Activated CD8-positive, alpha-beta memory T cell treated with anti-CD3 and anti-CD28 coated beads for 24 hours (primary cell): ENCODE measurements around the gene CGNL1.

ENCODE experiments used
- DNase-seq: peaks from one replicate; pipeline ENCODE4 v3.0.0-alpha.2; 2020

Gene CGNL1

DNA sequence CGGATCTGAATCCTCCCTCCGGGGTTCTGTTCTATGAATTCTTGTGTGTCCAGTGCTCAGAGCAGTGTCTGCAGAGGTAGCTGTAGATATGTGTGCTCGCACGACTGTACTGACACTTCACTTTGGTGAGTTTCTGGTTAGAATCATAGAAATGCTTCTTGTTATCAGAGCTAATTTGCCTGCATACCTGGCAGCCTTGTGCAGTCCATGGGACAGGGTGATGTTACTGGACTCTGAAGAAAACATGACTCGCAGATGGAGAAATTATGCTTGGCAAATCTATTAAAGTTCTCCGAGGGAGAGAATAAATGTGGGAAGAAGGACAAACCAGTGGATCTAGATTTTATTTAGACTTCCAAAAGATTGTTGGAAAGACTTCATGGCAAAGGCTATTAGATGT lies 12.2 kb downstream of the CGNL1 start:
- no peak for DNase-seq

DNA sequence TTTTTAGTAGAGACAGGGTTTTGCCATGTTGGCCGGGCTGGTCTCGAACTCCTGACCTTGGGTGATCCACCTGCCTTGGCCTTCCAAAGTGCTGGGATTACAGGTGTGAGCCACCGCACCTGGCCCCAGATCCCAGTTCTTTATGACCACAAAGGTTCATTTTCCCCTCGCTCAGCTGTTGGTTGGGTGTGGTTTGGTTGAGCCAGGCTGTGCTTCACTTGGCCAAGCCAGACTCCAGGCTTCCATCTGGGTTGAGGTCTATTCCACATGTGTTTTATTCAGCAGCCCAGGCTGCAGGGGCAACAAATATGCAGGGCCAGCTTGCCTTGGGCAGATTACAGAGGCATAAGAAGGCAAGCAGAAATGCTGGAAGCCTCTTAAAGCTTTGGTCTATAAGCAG lies 13.7 kb downstream of the CGNL1 start:
- no peak for DNase-seq

DNA sequence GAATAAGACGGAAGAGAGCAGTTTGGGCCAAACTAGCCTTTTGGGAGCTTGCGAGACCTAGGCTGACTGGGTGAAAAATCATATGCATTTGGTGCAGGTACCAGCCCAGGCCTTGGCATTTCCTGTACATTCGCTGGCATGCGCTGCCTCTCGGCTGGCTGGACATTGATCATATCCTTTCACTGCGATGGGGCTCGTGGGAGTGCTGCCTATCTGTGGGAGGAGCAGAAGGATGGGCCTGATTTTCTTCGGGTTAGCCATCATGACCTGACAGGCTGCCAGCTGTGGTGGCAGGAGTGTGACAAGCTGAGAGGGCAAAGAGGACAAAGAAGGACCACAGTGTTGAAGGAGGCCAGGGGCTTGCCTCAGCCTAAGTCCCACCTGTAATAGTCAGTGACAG lies 14.3 kb downstream of the CGNL1 start:
- DNase-seq, result no peak

DNA sequence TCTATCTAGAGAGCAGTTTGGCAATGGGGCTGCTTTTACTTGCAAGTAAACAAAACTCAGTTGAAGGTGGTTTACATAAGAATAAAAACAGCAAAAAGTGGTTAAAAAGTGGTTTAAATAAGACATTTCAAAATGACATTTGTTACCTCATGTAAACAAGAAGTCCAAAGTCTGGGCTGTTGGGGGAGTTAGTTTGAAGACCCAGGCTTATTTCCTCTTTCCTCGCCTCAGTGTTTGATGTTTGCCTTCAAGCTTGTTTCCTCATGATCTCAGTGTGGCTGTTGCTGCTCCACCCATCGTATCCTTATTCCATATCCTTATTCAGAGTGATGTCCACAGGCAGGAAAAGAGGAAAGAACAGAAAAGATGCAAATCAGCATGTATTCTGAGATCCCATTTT lies 15.2 kb downstream of the CGNL1 start:
- DNase-seq, result no peak

DNA sequence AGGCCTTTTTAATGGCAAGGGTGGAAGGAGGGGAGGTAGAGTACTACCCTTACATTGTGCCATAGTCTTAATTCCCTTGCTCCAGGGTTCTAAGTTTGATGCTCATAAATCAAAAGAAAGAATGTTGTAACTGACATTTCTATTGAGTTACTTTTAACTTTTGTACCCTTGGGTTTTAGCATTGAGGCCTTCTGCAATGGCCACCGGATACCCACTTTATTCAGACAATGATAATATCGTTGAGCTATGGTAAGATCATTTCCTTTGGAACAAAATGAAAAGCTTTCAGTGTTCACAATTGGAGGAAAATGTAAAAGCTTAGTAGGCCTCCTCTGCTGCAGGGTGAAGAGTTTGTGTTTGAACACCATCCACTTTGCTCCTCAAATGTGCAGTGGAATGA lies 16.8 kb downstream of the CGNL1 start:
- DNase-seq, result no peak

DNA sequence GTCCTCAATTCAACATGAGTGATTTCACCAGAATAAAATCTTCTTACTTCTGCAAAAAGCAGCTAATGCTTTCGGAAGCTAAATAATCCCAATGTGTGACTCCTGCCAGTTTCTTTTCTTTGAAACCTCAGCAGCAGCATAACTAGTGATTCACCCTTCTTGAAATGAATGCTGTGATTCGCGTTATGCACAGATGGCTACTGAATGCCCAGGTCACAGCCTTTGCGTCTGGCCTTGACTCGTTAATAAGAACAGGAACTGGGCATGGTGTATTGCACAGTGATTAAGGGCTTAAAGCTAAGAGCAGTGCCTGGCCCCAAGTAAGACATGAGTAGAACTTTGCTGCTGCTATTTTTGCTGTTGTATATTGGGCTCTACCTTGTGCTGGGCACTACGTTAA lies 19.0 kb downstream of the CGNL1 start:
- DNase-seq, result no peak

DNA sequence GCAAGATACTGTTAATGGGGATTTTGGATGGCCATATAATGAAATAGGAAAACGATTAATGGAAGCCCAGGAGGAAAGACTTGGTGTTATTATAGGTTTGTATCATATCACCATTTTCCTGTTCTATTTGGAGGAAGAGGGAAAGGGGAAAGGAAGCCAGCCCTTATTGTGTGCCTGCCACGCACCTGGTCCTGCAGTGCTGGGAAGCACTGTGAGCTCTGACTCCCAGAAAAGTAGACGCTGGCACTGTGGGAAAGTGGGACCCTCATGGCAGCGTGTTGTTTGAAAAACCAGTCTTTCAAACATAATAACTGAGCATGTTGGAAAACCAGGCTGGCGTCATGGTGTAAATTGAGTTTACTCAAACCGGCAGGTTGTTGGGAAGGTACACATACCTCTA lies 22.0 kb downstream of the CGNL1 start:
- DNase-seq, result no peak

DNA sequence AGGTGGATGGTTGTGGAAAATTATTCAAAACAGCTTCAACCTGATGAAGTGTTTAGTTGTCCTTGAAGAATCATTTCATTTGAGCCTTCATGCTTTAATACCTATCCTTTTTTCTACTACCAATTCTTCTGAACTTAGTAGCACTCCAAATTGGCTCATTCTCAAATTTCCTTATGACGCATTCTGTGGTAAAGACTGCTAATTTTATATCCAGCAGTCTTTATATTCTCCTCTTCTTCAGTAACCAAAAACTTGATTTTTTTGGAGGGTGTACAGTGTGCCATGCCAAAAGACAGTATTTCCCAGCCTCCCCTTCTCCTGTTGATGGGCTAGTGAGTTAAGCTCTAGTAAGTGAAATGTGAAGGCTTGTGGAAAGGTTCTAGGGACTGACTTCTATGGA lies 25.2 kb downstream of the CGNL1 start:
- DNase-seq, result no peak

DNA sequence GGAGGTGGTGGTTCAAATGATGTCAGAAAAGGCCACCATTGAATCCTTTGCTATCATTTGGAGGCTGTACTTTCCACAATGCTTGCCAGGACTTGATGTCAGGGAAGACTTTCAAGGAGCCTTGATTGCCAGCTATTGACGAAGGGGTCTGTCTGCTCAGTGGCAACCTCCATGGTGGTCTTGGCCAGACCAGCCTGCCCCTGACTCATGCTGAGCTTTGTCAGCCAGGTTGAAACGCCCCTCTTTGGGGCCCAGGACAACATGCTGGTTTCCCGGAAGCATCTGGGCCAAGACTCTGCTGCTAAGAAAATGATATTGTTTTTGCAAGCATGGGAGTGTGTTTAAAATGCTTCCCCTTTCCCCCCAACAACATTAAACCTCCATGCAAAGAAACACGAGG lies 26.7 kb downstream of the CGNL1 start:
- no peak for DNase-seq

DNA sequence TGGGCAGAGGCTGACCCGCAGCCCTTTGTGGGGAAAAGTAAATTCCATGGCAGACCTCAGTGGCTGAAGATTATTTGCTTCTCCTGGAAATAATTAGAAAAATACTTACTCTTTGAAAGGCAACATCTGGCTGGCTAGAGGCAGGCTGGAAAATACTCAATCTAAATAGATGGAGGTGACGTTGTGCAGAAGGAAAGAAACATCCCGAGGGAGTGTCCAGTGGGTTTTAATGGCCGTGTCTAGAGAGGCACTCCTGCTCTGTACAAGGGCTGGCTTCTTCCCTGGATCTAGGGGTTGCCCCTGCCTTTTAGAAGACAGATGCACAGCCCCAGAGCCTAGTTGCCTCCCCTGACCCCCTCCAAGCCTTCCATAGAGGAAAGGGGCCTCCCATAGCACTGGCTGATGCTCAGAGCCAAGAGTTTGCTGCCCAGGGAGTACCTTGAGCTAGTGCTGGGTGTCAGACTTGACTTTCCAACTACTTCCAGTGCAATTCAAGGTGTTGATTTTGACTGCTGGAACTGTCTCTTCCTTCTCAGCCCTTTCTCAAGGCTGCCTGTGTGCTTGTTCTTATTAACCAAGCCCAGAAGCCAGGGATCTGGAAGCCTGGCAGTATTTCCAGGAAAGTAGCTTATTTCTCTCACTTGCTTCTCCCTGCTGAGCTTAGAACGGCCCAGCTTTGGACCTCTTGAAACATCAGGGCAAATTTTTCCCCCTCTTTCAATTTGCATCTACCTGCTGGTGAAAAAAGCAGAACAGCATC lies 27.4 kb downstream of the CGNL1 start:
- DNase-seq, result no peak

DNA sequence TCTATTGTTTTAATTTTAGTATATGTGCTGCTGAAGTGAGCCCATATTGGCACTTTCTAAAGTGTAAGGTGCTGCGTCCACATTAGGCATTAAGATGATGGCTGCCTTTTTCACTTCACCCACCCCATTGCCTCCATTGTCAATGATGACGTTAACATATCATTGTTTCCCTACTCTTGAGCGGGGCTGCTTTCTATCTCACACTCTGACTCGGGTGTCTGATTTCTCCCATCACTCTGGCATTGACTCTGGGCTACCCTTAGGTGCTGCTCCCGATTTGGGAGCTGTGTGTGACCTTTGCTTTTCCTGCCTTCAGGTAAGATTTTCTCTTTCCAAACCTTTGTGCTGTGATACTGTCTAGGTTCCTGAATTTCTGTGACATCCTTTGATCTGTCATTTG lies 28.8 kb downstream of the CGNL1 start:
- no peak for DNase-seq

DNA sequence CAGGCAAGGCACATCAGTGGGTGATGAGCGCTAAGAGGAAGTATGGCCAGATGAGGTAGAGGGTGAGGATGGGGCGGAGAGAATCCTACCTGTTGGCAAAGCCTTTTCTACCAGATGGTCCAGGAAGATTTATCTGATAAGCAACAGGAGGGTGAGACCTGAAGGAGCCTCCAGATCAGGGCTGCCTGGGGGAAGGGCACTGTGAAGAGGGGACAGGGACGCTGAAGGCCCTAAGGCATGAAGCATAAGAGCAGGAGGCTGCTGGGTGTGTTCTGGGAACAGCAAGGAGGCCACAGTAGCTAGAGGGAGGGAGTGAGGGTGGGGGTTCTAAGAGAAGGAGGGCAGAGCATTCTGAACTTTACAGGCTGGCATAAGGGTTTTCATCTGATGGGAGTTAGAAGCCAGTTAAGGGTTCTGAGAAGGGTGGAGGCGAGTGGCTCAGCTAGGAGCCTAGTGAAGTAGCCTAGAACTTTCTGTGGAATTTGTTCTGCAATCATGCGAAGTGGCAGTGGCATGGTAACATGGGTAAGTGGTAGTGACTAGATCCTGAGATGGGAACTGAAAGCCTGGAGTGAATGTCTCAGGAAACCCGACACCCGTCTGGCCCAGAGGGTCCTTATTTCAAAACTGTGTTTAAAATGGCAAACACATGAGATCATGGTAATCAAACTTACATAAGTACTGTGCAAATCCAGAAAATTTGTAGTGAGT lies 29.9 kb downstream of the CGNL1 start:
- no peak for DNase-seq

DNA sequence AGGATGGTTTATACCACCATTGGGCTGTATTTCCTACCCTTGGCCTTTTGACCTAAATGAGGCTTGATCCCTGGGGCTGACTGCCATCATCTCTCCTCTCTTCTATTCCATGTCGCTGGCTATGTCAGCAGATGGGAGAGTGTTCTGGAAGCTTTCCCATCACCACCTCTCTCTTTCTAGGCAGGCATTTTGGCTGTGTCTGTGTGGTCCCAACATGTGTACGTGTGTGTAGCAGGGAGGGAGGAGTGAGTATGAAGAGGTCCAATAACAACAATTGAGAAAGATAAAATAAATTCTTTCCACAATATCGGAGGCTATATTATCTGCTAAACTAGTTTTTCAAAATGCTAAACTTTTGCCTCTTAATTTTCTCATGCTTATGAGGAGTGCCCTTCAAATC lies 34.1 kb downstream of the CGNL1 start:
- DNase-seq, result no peak

DNA sequence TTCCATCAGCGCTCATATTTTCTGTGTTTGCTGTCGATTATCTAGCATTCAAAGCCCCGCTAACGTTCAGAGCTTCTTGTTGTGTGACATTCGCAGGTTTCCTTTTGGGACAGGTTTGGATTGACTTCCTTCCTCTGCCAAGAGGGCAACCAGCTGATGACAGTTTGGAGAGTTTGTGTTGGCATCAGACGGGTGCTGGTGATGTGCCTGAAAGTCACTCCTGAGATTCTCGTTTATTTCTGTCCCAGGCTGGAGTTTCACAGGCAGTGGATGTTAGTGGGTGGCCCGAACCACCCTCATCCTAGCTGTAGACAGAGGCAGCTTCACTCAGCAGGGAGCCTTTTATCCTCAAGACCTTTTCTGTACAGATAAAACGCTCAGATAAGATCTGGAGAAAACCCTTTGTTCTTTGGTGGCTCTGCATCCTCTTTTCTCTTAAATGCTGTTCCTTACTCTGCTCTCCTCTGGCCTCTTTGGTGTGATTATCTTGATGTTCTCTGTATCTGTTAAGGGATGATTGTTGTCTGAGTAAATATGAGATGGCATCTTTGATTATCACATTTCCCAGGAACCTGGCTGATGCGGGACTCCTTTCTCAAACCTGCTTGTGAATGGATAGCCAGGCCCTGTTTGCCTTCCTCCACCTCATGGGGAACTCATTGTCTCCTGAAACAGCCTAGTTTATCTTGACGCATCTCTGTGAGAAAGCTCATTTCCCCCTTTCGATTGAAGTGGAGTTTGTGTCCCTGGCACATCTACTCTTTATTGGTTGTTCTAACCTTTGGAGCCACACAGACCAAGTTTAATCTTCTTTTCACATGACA lies 35.9 kb downstream of the CGNL1 start:
- DNase-seq, result no peak

DNA sequence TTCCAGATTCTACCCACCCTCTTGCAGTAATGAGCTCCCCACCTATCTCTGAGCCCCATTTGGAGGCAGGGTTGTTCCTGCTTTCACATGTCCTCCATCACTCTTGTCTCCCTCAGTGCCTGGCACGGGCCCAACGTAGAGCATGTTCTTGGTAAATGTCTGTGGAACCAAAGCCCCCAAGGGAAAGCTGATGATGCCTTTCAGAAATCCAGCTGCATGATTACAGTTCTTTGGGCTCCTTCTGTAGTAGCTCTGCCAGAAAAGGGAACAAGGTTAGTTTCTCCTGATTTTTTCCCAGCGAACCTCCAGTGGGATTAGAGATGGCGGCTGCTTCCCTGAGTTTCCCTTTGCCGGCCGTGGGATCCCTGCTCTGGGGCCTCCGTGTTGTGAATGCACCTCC lies 39.3 kb downstream of the CGNL1 start:
- DNase-seq, result no peak

DNA sequence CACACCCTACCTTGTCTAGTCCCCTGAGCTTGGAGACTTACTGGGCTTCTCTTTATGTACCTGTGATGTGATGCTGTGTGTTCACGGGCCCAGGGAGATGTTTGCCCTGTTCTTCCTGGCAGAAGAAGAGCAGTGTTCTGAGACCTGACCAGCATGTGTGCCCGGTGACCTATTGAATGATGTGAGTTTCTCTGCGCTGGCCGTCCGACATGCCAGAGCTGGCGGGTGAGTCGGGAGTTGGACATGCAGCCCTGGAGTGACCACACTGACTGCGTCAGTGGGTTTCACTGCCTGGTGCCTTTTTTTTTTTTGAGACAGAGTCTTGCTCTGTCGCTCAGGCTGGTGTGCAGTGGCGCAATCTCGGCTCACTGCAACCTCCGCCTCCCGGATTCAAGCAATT lies 42.3 kb downstream of the CGNL1 start:
- DNase-seq, result no peak

DNA sequence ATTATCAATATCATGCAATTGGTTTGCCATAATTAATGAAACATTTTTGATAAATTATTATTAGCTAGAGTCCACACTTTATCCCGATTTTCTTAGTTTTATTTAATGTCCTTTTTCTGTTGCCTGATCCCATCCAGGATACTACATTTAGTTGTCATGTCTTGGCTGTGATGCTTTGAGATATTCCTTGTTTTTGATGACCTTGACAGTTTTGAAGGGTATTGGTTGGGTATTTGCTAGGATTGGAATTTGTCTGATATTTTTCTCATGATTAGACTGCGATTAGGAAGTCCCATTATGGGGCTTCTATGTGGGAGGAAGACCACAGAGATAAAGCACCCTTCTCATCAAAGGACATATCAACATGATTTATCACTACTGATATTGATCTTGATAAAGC lies 43.0 kb downstream of the CGNL1 start:
- DNase-seq, result no peak

DNA sequence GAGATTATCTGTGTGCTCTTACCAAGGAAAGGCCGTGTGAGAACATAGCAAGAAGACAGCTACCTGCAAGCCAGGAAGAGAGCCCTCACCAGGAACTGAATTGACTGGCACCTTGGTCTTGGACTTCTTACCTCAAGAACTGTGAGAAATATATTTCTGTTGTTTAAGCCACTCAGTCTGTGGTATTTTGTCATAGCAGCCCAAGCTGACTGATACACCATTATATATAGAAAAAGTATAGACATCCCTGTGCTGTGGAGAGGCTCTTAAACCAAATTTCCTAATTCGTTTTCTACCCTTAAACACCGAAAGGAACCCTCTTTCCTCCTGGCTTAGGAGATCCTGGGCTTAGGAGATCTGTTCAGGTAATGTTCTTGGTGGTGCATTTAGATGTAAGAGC lies 44.8 kb downstream of the CGNL1 start:
- DNase-seq, result no peak

DNA sequence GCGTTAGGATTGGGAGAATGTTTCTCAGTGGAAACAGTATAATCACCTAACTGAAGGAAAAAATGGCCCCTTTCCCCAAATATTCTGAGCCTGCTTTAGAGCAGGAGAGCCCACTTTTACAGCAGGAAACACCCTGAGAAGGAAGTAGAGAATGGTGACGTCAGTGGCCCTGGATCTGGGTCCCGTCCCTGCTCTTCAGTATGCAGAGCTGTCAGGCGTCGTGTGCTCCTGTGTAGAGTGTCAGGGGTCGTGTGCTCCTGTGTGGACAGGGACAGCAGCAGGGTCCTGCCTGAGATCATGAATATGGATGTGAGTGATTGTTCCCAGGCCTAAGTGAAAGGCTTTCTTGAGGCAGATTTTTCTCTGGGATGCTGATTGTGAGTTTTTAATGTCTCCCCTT lies 45.2 kb downstream of the CGNL1 start:
- DNase-seq, result no peak

DNA sequence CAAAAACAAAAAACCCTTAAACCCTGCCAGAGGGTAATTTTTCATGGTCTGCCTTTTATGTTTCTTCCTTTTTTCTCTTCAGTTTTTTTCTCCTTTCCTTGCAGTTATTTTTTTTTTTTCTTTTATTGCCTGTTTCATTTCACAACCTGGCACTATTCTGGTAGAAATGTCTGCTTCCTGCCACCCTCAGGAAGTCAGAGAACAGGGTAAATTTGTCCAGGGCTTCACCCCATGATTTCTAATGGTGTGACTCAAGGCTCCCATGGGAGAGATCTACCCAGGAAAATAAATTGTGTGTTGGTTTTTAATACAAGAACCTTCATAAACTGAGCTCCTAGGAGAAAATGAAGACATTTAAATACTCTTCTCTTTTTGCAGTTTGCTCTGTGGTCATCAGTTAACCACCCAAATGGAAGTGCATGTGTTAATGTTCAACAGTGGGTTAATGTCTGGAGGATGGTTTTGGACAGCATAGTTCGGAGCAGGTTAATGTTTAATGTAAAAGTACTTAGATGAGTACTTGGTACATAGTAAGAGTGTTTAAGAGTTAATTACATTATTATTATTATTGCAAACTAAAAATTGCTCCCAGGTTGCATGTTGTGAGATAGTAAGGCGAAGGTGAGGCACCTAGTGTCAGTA lies 45.9 kb downstream of the CGNL1 start:
- DNase-seq, result no peak

DNA sequence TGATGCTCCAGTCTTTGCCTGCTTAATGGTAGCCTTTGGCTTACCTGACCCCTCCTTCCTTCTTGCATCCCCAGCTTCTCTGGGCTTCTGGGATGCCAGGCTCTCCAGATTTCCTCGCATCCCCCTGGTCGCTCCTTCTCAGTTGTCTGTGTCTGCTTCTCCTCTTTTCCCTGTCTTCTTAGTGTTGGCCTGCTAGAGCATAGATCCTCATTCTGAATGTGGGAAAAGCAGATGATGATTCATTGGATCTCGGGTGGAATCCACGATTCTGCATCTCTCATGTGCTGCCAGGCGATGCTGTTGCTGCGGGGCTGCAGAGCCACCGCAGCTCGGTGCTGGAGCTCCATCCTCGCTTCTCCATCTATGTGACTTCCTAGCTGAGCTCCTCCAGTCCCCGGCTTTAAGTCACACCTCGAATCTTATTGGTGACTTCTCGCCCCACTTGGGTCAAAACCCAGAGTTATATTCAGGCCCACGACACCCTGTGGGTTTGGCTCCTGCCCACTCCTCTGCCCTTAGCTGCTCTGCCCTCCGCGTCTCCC lies 47.4 kb downstream of the CGNL1 start:
- no peak for DNase-seq

DNA sequence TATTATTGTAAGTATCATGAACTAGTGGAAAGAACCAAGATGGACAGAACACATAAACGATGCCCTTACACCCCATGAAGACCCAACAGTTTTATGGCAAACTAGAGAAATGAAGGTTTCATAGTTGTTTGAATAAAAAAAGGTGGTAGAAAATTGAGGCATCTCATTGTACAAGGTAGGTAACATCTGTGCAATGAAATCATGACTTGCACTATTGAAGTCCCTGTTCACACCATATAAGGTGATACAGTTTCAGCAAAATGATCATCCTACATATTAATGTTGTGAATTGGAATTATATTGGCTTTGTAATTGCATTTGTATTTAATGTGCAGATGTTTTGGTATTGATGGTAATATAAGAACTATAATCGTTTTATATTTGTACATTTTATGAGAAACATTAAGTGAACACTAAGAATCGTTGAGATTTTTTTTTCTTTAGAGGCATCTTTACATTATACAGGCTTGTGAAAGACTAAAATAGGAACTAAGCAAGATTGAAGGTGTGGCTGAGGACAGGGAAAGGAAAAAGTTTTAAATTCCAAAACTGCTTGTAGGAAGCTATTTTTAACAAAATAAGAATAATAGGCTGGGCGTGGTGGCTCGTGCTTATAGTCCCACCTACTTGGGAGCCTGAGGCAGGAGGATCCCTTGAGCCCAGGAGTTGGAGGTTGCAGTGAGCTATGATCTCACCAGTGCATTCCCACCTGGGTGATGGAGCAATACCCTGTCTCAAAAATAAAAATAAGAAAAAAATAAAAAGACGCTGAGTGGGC lies 48.5 kb downstream of the CGNL1 start:
- DNase-seq, result no peak
